Colonic mucosa (tissue), 4 donors: ENCODE results near the gene RETREG1. TPM values are rescaled to one million over a fixed set of nuclear protein-coding genes. Genes with fewer than 3 reads are reported as not detected.
"Not testable (repeated sequence)": the region's sequence is repeated elsewhere in the genome, so short reads cannot be mapped to it uniquely, and the experiment has no call there.

Experiments
- DNase-seq: peaks from one replicate; pipeline ENCODE4 v3.0.0-alpha.2; 2020
- H3K27ac ChIP-seq: fragments of 200-600 bp; one replicate; pipeline ENCODE4 v1.8.0; 2021
- H3K27me3 ChIP-seq: fragments of 200-600 bp; one replicate; pipeline ENCODE4 v1.8.0; 2021
- H3K36me3 ChIP-seq: fragments of 200-600 bp; one replicate; pipeline ENCODE4 v1.8.0; 2021
- H3K4me1 ChIP-seq: fragments of 200-600 bp; one replicate; pipeline ENCODE4 v1.8.0; 2021; ENCODE audit warnings: mild to moderate bottlenecking
- H3K4me3 ChIP-seq: fragments of 200-600 bp; one replicate; pipeline ENCODE4 v1.8.0; 2021
- H3K9ac ChIP-seq, 2 donors: one replicate each; pipeline ENCODE4 v1.7.0; 2013; ENCODE audit warnings: control low read depth in 2 of 2, low read depth in 2 of 2, low read length in 2 of 2
- H3K9me3 ChIP-seq: fragments of 200-600 bp; one replicate; pipeline ENCODE4 v1.8.0; 2021
- CTCF ChIP-seq: fragments of 200-600 bp; IDR thresholded peaks from one replicate; pipeline ENCODE4 v1.8.0; 2022; ENCODE audit warnings: antibody characterized with exemption, mild to moderate bottlenecking
- intact Hi-C: fragments of 100-400 bp; cut with DNase I; formaldehyde crosslinking; loops from one replicate; pipeline ENCODE4 v1.14.1; 2022
- total RNA-seq, 2 donors: library from RNA; stranded (reverse); fragmentation: NEBNext Ultra II Directional in 1 of 2; extraction: Animal tissue kit (Norgen Biotek cat#: 25700) in 1 of 2; gene quantifications; one replicate each; pipeline ENCODE4 v1.2.1, GENCODE V29; 2021
- donor health status: healthy.
- donor health status: DM: no; HTN: no; CAD: no.
- donor health status: DM: no; HTN: no; CAD: no.

Gene RETREG1
- total RNA-seq, 2 donors from 2014 or later = 49.9 to 56.8 TPM

GRCh38 chr5:16454686-16455085 is 162.1 kb downstream of the RETREG1 start:
- no peak for TF ChIP-seq CTCF
- no peak overlapping the region for H3K27ac ChIP-seq
- intact Hi-C loops = loop anchor here (5.0 to 10.0 kb wide), 2 partner anchors 122 to 210 kb away; no protein-coding TSS in a partner anchor
- H3K4me1 ChIP-seq = no peaks in the 10 kb centered on the region
- H3K9ac ChIP-seq = no peak overlapping the region
- H3K36me3 ChIP-seq = peaks cover 33% of the 10 kb centered on the region
- H3K27me3 ChIP-seq = no peaks in the 10 kb centered on the region
- H3K9me3 ChIP-seq = no peaks in the 10 kb centered on the region
- H3K4me3 ChIP-seq = no peak overlapping the region
- DNase-seq = no peak

- TF ChIP-seq CTCF = no peak
- no peak overlapping the region for H3K9ac ChIP-seq
- no peak overlapping the region for H3K27ac ChIP-seq
- H3K9me3 ChIP-seq = no peaks in the 10 kb centered on the region
- no peaks in the 10 kb centered on the region for H3K4me1 ChIP-seq
- no peaks in the 10 kb centered on the region for H3K27me3 ChIP-seq
- peaks cover 34% of the 10 kb centered on the region for H3K36me3 ChIP-seq
- no peak for DNase-seq
- intact Hi-C loops = loop anchor here (10.0 kb wide), 1 partner anchor 211 kb away; no protein-coding TSS in a partner anchor
- H3K4me3 ChIP-seq = no peak overlapping the region
Observed at GRCh38 chr5:16453609-16454008, 163.2 kb downstream of the RETREG1 start.

- no peaks in the 10 kb centered on the region for H3K27me3 ChIP-seq
- intact Hi-C loops = loop anchor here (10.0 kb wide), 1 partner anchor 215 kb away; no protein-coding TSS in a partner anchor
- H3K4me1 ChIP-seq = no peaks in the 10 kb centered on the region
- H3K4me3 ChIP-seq = no peak overlapping the region
- no peaks in the 10 kb centered on the region for H3K9me3 ChIP-seq
- H3K9ac ChIP-seq = no peak overlapping the region
- peaks cover 24% of the 10 kb centered on the region for H3K36me3 ChIP-seq
- H3K27ac ChIP-seq = no peak overlapping the region
- no peak for TF ChIP-seq CTCF
- no peak for DNase-seq
Observed at GRCh38 chr5:16450163-16450562, 166.6 kb downstream of the RETREG1 start.

- no peak for DNase-seq
- Histone ChIP-seq H3K36me3 (peaks cover 23% of the 10 kb centered on the region), H3K9ac (no peak overlapping the region), H3K4me3 (no peak overlapping the region), H3K27me3 (no peaks in the 10 kb centered on the region), H3K27ac (no peak overlapping the region), H3K9me3 (no peaks in the 10 kb centered on the region), H3K4me1 (no peaks in the 10 kb centered on the region)
- intact Hi-C loops = no loop called here
- TF ChIP-seq CTCF = no peak
Observed at GRCh38 chr5:16446993-16447392, 169.8 kb downstream of the RETREG1 start.

GRCh38 chr5:16437977-16438376 is 178.8 kb downstream of the RETREG1 start:
- H3K4me3 ChIP-seq = no peak overlapping the region
- no peak for TF ChIP-seq CTCF
- no peak for DNase-seq
- H3K27ac ChIP-seq = no peak overlapping the region
- no peak overlapping the region for H3K9ac ChIP-seq
- no peaks in the 10 kb centered on the region for H3K9me3 ChIP-seq
- H3K4me1 ChIP-seq = no peaks in the 10 kb centered on the region
- H3K36me3 ChIP-seq = no peaks in the 10 kb centered on the region
- intact Hi-C loops = no loop called here
- H3K27me3 ChIP-seq = no peaks in the 10 kb centered on the region

- intact Hi-C loops, DNase-seq, H3K9ac ChIP-seq: not testable (repeated sequence)
Observed at GRCh38 chr5:16436065-16436682, 180.6 kb downstream of the RETREG1 start.

More at GRCh38 chr5:16436065-16436682, 180.6 kb downstream of the RETREG1 start:
- H3K27me3 ChIP-seq, H3K27ac ChIP-seq, H3K4me3 ChIP-seq, H3K9me3 ChIP-seq, H3K4me1 ChIP-seq, H3K36me3 ChIP-seq: not testable (repeated sequence)
